GM21381 (cell line): Measurements from ENCODE around the gene ANO8.
A peak's percentile ranks its signal among the peaks of the same experiment; 100 is the strongest.

Experiments used
- ATAC-seq: cut with Tn5 transposase; IDR thresholded peaks from one replicate; pipeline ENCODE4 v1.9.1; 2021; ENCODE audit warnings: mild to moderate bottlenecking, moderate library complexity; ENCODE audit not compliant: unreplicated experiment

Gene ANO8

GRCh38 chr19:17346109-17346671, 11.5 kb upstream of the ANO8 start:
- ATAC-seq, result no peak

- ATAC-seq, result no peak
Observed at GRCh38 chr19:17341845-17342244, 7.2 kb upstream of the ANO8 start.

- no peak for ATAC-seq
Observed at GRCh38 chr19:17341386-17341785, 6.7 kb upstream of the ANO8 start.

GRCh38 chr19:17340871-17341357, 6.3 kb upstream of the ANO8 start:
- no peak for ATAC-seq

GRCh38 chr19:17340302-17340870, 5.7 kb upstream of the ANO8 start:
- no peak for ATAC-seq

- ATAC-seq, result no peak
Observed at GRCh38 chr19:17339088-17339741, 4.6 kb upstream of the ANO8 start.

- ATAC-seq, result no peak
Observed at GRCh38 chr19:17338433-17339078, 3.9 kb upstream of the ANO8 start.

- ATAC-seq, result no peak
Observed at GRCh38 chr19:17337675-17338432, 3.2 kb upstream of the ANO8 start.

GRCh38 chr19:17336872-17337674, 2.4 kb upstream of the ANO8 start, which contains the start of gene GTPBP3:
GTPBP3 (plus strand) TSS chr19:17337553; CDS start chr19:17337612, 59 bp downstream.
- ATAC-seq, result peak; percentile 66

- ATAC-seq, result no peak
Observed at GRCh38 chr19:17335575-17335974, 920 bp upstream of the ANO8 start.

GRCh38 chr19:17333611-17334413, 843 bp downstream of the ANO8 start:
- ATAC-seq, result no peak

GRCh38 chr19:17332677-17333581, 1.7 kb downstream of the ANO8 start:
- ATAC-seq, result no peak

GRCh38 chr19:17332360-17332676, 2.3 kb downstream of the ANO8 start:
- no peak for ATAC-seq

GRCh38 chr19:17331045-17331558, 3.6 kb downstream of the ANO8 start:
- no peak for ATAC-seq

- no peak for ATAC-seq
Observed at GRCh38 chr19:17330262-17331044, 4.2 kb downstream of the ANO8 start.

- ATAC-seq, result no peak
Observed at GRCh38 chr19:17329366-17330261, 5.0 kb downstream of the ANO8 start.
